SK-N-SH (cell line): Measurements from ENCODE around the gene PPP1R14C.

Experiments used
- EP300 ChIP-seq, 2 experiments: IDR thresholded peaks; 2 replicates each; pipeline versions ENCODE4 v1.4.0 to v1.6.1; 2012; ENCODE audit warnings: borderline replicate concordance in 1 of 2, low read depth in 1 of 2, low read length in 1 of 2
- TF ChIP-seq, protein P1 (sequence below): fragments of 200-600 bp; sonication (generic); IDR thresholded peaks from 2 replicates; pipeline ENCODE4 v1.6.1; 2017; ENCODE audit warnings: antibody characterized with exemption, mild to moderate bottlenecking, moderate library complexity

DNA sequence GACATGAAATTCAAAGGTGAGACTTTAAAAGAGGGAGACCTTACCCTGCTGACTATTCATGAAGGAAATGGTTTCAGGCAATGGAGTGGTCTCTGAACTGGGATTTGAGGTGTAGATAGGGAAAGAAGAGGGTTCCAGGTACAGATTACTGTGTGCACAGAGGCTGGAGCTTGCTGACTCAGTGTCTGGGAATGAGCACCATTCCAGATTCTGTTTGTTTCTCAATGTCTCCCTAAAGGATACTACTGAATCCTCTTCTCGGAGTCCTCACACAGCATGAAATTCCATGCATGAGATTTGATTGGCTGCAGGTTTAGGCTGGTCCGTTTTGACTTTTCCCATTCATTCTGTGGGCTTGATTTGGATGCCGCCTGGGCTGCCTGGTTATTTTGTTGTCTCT, 49.0 kb downstream of the PPP1R14C start:
- no peak for TF ChIP-seq EP300 (IDR thresholded peaks at IDR 0.05; ENCODE audit: borderline replicate concordance in 1 of 2, low read depth in 1 of 2, low read length in 1 of 2)
- TF ChIP-seq, protein P1, sequence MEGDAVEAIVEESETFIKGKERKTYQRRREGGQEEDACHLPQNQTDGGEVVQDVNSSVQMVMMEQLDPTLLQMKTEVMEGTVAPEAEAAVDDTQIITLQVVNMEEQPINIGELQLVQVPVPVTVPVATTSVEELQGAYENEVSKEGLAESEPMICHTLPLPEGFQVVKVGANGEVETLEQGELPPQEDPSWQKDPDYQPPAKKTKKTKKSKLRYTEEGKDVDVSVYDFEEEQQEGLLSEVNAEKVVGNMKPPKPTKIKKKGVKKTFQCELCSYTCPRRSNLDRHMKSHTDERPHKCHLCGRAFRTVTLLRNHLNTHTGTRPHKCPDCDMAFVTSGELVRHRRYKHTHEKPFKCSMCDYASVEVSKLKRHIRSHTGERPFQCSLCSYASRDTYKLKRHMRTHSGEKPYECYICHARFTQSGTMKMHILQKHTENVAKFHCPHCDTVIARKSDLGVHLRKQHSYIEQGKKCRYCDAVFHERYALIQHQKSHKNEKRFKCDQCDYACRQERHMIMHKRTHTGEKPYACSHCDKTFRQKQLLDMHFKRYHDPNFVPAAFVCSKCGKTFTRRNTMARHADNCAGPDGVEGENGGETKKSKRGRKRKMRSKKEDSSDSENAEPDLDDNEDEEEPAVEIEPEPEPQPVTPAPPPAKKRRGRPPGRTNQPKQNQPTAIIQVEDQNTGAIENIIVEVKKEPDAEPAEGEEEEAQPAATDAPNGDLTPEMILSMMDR: no peak
